Tongue (tissue), 2 donors: ENCODE measurements around the gene PRX. TPM values are rescaled to one million over a fixed set of nuclear protein-coding genes. Genes with fewer than 3 reads are reported as not detected.
"Not testable (repeated sequence)": the region's sequence is repeated elsewhere in the genome, so short reads cannot be mapped to it uniquely, and the experiment has no call there.

Experiments
- DNase-seq: peaks from one replicate; pipeline ENCODE4 v3.0.0-alpha.2; 2015
- total RNA-seq: library from RNA; depleted of rRNA; stranded (reverse); fragments of >200 nt; gene quantifications from one replicate; pipeline ENCODE4 v1.2.3, GENCODE V29; 2014

PRX gene
- total RNA-seq, result 32.0 TPM

DNA sequence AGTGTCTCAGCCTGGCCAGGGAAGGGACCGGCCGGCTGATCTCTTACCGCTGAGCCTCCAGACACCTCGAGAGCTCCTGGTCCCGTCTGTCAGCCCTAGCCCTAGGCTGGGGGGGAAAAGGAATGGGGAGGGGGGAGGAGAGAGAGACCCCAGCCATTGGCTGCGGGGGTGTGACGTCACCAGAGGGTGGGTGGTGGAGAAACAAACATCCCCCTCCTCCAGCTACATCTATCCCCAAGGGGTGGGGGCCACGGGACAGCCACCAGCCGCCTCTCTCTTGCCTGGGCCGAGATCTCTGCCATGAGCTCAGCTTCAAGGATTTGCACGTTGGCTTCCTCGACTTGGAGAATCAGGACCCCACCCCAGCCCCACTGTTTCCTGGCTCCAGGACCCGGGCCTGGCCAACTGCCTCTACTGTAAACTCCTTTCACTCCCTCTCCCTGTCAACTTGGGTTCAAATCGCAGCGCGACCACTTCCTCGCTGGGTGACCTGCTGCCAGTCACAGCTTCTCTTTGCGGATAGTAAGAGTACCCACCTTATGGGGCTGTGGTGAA, at the start of gene PRX:
PRX (minus strand) TSS at position 88 of the 555 bp plus-strand sequence. CDS start 5,446 bp downstream, outside the sequence.
- peak; percentile 71 for DNase-seq

GRCh38 chr19:40461669-40462221, 48.6 kb upstream of the PRX start:
- no peak for DNase-seq

DNA sequence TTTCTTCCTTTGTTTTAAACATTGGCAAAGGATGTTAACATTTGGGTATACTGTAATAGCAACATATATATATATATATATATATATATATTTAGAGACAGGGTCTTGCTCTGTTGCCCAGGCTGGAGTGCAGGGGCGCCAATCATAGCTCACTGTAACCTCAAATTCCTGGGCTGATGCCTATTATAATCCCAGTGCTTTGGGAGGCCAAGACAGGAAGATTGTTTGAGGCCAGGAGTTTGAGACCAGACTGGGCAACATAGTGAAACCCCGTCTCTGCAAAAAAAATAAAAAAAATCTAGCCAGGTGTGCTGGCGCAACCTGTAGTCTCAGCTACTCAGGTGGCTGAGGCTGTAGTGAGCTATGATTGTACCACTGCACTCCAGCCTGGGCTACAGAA, 47.0 kb upstream of the PRX start:
- DNase-seq, result no peak

- DNase-seq, result no peak
Observed at GRCh38 chr19:40458597-40458974, 45.4 kb upstream of the PRX start.

GRCh38 chr19:40457953-40458596, 44.9 kb upstream of the PRX start:
- DNase-seq, result no peak

DNA sequence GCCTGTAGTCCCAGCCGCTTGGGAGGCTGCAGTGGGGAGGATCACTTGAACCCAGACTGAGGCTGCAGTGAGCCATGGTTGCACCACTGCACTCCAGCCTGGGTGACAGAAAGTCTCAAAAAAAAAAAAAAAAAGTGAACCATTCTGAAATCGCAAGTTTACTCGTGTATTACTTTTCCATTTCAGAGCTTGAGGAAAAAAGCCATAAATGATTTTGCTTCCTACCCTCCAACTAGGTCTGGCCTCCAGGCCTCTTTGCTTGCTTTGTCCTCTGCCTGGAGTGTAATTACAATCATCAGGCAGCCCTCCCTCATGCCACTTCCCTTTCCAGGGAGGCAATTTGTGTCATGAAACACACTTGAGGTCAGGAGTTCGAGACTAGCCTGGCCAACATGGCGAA, 43.9 kb upstream of the PRX start:
- DNase-seq, result no peak

DNA sequence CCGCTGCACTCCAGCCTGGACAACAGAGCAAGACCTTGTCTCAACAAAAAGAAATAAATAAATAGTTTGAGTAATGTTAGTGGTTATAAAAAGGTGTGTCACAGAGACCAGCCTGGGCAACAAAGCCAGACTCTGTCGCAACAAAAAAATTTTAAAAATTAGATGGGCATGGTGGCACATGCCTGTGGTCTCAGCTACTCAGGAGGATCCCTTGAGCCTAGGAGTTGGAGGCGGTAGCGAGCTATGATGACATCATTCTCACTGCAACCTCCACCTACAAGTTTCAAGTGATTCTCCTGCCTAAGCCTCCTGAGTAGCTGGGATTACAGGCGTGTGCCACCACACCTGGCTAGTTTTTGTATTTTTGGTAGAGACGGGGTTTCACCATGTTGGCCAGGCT, 40.8 kb upstream of the PRX start:
- not testable (repeated sequence) for DNase-seq

DNA sequence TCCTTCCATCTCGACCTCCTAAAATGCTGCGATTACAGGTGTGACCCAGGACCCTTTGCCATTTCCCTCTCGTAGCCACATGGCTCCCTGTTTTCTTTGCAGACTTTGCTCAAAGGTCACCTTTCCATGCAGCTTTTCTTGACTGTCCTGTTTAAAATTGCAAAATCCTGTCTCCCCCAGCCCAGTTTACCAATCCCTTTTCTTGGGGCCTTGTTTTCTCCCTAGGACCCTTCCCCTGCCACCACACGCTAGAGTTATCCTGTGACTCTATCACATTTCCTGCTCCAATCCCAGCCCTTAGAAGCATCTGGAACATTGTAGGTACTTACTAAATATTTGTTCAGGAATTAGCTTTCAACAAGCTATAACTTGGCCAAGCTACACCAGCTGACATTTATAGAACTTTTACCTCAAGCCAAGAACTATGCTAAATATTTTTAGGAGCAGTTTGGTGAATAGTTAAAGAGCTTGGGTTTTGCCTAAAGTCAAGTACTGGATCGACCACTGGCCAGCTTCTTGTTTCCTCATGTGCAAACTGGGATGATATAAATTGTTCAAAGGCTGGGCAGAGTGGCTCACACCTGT, 40.1 kb upstream of the PRX start:
- peak; percentile 43 for DNase-seq

DNA sequence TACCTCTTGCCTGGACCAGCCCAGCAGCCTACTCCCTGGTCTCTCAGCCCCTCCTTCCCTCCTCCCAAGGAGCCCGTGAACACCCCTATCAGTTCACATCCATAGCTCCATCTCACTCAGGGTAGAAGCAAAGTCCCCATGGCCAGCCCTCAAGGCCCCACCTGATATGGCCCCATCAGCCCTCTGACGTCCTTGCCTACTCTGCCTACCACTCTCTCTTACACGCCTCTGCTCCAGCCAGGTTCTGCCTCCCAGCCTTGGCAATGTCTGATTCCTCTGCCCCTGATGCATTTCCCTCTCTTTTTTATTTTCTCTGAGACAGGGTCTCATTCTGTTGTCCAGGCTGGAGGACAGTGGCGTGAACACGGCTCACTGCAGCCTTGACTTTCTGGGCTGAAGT, 38.8 kb upstream of the PRX start:
- no peak for DNase-seq

DNA sequence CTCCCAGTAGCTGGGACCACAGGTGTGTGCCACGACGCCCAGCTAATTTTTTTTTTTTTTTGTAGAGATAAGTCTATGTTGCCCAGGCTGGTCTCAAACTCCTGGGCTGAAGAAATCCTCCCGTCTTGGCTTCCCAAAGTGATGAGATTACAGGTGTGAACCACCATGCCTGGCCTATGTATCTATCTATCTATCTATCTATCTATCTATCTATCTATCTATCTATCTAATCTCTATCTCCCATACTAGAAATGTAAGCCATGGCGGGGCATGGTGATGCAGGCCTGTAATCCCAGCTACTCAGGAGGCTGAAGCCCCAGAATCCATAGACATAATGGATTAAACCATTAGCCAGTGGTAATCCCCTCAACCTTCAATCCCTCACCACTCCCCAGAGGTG, 37.5 kb upstream of the PRX start:
- no peak for DNase-seq

DNA sequence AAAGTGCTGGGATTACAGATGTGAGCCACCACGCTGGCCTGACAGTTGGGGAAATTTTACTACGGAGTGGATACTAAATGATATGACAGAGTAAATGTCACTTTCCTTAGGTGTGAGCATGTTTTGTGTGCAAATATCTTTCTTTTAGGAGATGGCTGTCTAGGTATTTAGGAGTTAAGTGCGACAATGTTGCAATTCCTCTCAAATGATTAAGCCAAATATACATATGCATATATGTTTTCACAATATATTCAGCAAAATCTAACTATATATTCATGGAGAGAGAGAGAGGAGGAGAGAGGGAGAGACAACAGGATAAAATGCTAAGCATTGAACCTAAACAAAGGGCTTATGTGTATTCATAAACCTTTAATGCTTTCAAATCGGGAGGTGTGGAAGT, 36.3 kb upstream of the PRX start:
- DNase-seq, result no peak

DNA sequence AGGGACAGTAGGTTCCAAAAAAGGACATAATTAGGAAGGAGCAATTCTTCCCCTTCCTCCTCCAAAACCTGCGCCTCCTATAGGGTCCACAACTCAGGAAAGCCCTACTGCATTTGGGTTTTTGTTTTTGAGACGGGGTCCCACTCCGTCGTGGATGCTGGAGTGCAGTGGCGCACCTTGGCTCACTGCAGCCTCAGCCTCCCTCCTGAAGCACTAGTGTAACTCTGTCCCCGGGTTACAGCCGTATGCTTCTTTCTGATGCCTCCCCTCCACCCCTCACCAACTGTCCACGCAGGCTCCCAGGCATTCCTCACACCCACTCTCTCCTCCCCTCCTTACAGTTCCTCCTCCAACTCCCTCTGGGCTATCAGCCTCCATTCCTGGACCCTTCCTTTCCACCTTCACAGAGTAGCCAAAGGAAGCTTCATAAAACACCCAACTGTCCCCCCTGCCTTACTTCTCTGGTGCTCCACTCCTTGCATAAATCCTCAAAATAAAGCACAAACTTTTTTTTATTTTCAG, 33.1 kb upstream of the PRX start:
- DNase-seq, result no peak

DNA sequence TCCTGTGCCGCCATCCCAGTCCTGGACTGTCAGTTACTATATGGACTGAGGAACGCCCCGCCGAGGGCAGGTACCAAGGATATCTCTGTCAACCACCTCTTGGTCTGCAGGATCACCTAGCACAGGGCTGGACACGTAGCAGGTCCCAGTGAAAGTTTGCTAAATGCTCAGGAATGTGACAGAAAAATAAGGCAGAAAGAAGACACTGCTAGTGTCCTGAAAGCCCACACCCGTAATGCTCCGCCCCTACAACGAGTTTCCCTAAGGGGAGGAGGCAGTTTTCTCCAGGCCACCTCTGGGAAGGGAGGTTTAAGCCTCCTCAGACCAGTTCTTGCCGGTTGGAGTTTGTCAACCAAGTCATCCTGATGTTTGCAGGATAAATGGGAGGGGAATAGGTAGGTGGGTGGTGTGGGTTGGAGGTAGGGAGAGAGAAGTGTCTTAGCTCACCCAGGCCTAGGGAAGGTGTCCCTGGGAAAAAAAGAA, 32.6 kb upstream of the PRX start:
- peak; percentile 57 for DNase-seq

- no peak for DNase-seq
Observed at GRCh38 chr19:40444825-40445312, 31.7 kb upstream of the PRX start.

DNA sequence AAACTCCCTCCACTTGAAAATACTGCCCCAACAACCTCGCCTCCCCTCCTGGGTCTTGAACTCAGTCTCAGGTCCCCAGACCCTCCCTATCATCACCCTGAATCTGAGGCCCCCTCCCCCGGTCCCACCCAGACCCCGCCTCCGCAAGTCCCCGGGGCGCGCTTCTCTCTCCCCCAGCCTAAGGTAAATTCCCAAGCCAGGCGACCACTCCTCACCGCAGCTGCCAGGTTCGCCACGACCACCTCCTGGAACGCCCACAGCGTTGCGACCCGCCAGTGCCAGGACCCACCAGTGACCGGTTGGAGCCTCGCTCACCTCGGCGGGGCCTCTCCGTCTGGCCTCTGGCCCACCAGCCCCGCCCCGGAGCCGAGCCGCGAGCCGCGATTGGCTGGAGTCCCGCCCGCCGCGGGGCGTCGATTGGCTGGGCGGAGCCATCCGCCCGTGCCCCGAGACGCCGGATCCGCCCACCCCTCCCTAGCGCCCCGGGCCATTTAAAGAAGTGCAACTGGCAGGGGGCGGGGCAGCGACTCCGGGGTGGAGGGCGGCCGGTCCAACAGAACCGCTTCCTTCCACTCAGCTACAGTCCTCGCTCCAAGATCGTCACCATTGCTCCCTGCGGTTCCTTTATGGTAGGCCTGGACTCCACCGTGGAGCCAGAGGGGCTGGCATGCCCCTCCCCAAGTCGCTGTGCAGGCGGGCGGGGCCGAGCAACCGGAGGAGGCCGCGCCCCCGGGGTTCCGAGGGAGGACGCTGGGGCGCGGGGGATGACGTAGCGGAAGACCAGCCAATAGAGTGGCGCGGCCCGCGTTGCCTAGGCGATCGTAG, 31.0 kb upstream of the PRX start, which contains the start of gene SERTAD3:
SERTAD3 (minus strand) TSS at position 336 of the 825 bp plus-strand sequence. CDS start 2,255 bp downstream, outside the sequence.
- DNase-seq, result peak; percentile 99

DNA sequence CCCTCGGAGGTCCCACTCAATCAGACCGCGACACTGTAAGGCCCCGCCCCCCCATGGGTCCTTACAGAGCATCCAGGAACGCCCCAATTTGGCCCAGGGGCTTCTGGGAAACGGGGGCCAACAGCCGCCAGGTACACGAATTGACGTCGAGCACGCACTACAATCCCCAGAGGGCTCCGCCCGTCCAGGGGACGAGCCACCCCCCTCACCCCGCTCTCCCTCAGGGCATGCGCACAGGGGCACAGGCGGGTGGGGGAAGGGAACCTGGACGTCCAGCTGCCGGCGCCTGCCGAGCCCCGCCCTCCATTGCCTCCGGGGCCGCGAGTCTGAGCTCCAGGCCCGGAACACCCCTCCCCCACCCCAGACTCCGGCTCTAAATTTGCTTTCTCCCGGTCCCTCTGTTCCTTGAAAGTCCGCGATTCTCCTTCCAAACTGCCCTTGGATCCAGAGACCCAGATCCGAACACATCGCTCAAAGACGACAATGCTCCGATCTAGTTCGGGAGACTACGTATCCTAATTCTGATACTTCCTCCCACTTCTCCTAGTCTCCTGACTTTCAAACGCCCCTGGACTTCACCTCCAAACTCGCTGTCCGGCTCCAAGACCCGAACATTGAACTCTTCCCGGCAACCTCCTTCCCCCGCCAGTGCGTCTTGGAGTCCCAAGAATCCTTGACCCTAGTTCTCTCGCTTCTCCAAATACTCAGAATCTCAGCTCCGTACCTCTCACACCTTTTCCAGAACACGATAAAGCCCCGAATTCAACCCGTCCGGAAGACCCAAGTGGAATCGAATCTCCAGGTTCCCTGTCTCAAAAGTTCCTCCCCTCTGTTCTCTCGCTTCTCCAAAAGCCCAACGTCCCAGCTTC, 30.2 kb upstream of the PRX start:
- peak; percentile 100 for DNase-seq

GRCh38 chr19:40442328-40443130, 29.4 kb upstream of the PRX start:
- no peak for DNase-seq

- no peak for DNase-seq
Observed at GRCh38 chr19:40441719-40442253, 28.6 kb upstream of the PRX start.

DNA sequence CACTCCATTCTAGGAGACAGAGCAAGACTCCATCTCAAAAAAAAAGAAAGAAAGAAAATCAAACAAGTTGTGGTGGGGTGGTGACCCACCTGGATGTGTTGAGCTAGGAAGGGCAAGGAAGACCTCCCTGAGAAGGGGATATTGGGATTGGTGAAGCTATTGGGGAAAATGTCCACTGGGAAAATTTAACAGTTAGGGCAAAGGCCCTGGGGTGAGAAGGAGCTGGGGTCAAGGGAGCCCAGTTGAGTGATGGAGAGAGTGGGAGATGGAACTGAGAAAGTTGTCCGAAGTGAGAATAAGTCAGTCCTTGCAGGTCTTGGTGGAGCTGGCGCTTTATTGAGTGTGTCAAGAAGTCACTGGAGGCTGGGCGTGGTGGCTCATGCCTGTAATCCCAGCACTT, 25.1 kb upstream of the PRX start:
- DNase-seq, result no peak
